Neural cell (in vitro differentiated cells): ENCODE data around the gene PANK1.

Experiments used
- CTCF ChIP-seq: fragments of 450-650 bp; IDR thresholded peaks from 2 replicates; pipeline ENCODE4 v1.5.1; 2014; ENCODE audit warnings: antibody characterized with exemption, mild to moderate bottlenecking, moderate library complexity; ENCODE audit not compliant: poor library complexity, severe bottlenecking
- EZH2 ChIP-seq: fragments of 200-600, 300-800 bp; shearing (Covaris generic), sonication (generic); IDR thresholded peaks from 2 replicates; pipeline ENCODE4 v1.6.1; 2014; ENCODE audit warnings: antibody characterized with exemption, low read length, borderline replicate concordance, mild to moderate bottlenecking; ENCODE audit not compliant: insufficient read depth, poor library complexity, severe bottlenecking
- POLR2AphosphoS5 ChIP-seq: IDR thresholded peaks from 2 replicates; pipeline ENCODE4 v1.6.1; 2012
- TAF1 ChIP-seq: IDR thresholded peaks from 2 replicates; pipeline ENCODE4 v1.6.1; 2012; ENCODE audit warnings: low read depth

GRCh38 chr10:89649051-89649450 lies 4.0 kb upstream of the PANK1 start:
- TF ChIP-seq TAF1 (no peak), POLR2AphosphoS5 (no peak), EZH2 (no peak), CTCF (no peak)
